GM20000 (cell line): ENCODE results near the gene SPIN2B.
"Not testable (repeated sequence)": the region's sequence is repeated elsewhere in the genome, so short reads cannot be mapped to it uniquely, and the experiment has no call there.

Experiments used
- DNase-seq: peaks from one replicate; pipeline ENCODE4 v3.0.0; 2012; ENCODE audit warnings: low spot score
- TF ChIP-seq, protein P1 (sequence below): IDR thresholded peaks from 2 replicates; pipeline ENCODE4 v1.5.1; 2012; ENCODE audit warnings: mild to moderate bottlenecking, control low read depth; ENCODE audit errors: extremely low read depth, missing control alignments

Gene SPIN2B

DNA sequence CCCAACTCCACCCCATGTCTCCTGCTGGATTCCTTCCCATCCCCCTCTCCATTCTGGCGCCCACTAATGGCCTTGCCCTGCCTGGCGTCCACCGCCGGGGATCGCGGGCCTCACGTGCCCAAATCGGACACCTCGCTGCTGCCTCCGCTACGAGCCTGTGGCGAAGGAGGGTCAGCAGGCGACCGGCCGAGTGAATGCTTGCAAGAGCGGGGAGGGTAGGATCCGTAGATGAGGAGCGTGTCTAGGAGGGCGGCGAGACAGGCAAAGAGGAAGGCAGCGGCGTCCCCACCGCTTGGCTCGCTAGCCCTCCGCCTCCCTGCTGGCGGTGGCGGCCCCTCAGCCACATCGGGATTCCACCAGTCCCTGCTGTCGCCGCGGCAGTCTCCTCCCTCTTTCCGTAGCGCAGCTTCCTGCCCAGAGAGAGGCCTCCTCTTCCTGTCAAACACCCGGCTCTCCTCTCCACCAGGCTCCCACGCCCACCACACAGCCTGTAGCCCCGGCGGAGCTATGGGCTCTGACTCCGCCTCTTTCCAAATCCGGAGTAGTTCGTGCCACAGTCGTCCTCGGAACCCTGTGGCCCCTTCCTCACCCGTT is at the start of gene SPIN2B:
Gene SPIN2B, minus strand, starts transcription at position 387 of the 594 bp plus-strand sequence.
- DNase-seq: peak; percentile 83
- TF ChIP-seq, protein P1, sequence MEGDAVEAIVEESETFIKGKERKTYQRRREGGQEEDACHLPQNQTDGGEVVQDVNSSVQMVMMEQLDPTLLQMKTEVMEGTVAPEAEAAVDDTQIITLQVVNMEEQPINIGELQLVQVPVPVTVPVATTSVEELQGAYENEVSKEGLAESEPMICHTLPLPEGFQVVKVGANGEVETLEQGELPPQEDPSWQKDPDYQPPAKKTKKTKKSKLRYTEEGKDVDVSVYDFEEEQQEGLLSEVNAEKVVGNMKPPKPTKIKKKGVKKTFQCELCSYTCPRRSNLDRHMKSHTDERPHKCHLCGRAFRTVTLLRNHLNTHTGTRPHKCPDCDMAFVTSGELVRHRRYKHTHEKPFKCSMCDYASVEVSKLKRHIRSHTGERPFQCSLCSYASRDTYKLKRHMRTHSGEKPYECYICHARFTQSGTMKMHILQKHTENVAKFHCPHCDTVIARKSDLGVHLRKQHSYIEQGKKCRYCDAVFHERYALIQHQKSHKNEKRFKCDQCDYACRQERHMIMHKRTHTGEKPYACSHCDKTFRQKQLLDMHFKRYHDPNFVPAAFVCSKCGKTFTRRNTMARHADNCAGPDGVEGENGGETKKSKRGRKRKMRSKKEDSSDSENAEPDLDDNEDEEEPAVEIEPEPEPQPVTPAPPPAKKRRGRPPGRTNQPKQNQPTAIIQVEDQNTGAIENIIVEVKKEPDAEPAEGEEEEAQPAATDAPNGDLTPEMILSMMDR: no peak

DNA sequence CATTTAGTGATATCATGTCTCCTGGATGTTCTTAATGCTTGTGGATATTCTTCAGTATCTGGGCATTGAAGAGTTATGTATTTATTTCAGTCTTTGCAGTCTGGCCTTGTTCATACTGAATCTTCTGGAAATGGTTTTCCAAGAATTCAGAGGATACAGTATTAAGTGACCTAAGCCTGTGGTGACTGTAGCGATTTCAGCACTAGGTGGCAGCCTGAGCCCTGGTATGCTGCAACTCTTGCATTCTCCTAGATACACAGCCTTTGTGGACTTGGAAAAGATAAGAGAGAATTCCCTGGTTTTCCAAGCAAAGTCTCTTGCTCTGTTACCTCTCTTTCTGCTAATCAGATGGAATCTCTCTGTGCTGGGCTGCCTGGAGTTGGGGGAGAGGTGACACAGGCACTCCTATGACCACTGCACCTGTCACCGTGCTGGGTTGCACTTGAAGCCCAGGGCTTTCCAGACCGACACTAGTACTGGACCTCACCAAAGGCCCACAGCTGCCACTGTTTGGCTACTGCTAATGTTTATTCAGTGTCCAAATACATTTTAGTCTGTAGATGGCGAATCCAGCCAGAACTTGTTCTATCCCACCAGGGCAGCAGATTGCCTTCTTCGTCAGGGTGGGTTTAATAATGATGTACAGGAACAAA is 35.2 kb upstream of the SPIN2B start:
- DNase-seq: no peak
- TF ChIP-seq, protein P1: no peak

DNA sequence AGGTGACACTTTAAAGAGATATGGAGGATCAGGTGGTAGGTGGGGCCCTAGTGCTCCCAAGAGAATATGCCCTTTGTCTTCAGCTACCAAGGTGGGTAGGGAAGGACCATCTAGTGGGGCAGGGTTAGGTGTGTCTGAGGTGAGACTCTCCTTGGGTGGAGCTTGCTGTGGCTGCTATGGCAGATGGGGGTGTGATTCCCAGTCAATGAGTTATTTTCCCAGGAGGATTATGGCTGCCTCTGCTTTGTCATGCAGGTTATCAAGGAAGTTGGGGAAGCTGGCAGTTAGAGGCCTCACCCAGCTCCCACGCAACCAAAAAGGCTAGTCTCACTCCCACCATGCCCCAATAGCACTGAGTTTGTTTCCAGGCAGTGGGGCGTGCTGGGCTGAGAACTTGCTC is 33.8 kb upstream of the SPIN2B start:
- TF ChIP-seq, protein P1: no peak
- DNase-seq: no peak

DNA sequence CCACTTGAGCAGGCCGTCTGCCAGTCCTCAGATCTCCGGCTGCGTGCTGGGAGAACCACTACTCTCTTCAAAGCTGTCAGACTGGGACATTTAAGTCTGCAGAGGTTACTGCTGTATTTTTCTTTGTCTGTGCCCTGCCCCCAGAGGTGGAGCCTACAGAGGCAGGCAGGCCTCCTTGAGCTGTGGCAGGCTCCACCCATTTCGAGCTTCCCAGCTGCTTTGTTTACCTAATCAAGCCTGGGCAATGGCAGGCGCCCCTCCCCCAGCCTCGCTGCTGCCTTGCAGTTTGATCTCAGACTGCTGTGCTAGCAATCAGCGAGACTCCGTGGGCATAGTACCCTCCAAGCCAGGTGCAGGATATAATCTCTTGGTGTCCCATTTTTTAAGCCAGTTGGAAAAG is 30.9 kb upstream of the SPIN2B start:
- not testable (repeated sequence) for DNase-seq

DNA sequence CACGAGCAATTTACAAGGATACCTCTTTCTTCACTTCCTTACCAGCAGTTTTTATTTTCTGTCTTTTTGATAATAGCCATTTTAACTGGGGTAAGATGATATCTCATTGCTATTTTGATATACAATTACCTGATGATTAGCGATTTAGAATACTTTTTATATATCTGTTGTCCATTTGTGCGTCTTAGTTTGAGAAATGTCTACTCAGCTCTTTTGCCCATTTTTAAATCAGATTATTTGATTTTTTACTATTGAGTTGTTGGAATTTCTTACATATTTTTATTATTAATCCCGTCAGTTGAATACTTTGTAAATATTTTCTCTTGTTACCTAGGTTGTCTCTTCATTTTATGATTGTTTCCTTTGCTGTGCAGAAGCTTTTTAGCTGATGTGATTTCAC is 17.3 kb upstream of the SPIN2B start:
- DNase-seq: no peak
- TF ChIP-seq, protein P1: no peak

DNA sequence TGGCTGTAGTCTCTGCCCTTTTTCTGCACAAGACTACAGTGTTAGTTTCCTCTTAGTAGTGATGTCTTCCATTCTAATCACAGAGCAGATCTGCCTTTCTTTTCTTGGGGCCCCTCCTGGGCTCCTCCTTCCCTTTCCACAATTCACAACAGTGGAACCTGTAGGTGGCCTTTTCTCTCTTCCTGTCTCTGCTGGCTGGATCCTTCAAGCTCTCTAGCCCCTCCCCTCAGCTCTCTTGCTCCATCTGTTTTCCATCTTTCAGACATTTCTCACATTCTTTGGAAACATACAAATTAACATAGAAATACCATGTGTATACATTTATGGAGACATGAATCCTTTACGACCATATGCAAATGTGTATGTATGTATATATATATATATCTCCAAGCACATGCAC is 16.2 kb upstream of the SPIN2B start:
- DNase-seq: no peak
- TF ChIP-seq, protein P1: no peak

DNA sequence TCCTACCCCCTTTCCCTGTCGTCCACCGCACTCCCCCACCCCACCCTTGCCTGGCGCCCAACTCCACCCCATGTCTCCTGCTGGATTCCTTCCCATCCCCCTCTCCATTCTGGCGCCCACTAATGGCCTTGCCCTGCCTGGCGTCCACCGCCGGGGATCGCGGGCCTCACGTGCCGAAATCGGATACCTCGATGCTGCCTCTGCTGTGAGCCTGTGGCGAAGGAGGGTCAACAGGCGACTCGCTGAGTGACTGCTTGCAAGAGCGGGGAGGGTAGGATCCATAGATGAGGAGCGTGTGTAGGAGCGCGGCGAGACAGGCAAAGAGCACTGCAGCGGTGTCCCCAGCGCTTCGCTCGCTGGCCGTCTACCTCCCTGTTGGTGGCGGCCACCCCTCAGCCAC is 15.7 kb upstream of the SPIN2B start, which contains the start of gene SPIN2A:
Gene SPIN2A, minus strand, starts transcription at position 325 of the 400 bp plus-strand sequence. CDS start 800 bp downstream, outside the sequence.
- not testable (repeated sequence) for DNase-seq

DNA sequence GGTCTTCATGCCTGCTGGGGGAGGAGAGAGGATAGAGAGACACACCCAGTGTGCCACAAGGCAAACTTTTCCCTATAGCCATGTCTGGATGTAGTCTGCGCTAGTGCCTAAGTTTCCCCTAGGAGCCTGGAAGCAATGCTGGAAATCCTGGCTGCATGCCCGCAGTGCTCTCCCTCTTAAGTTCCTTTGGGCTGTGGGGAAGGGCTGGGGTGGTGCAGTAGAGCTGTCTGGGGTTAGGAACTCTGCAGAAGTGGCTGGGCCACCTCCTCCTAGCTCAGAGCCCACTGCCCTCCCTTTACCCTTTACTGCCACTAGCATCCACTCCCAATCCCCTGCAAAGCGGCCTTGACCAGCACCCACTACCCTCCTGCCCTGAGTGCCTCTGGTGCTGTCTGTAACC is 15.2 kb upstream of the SPIN2B start:
- not testable (repeated sequence) for DNase-seq

DNA sequence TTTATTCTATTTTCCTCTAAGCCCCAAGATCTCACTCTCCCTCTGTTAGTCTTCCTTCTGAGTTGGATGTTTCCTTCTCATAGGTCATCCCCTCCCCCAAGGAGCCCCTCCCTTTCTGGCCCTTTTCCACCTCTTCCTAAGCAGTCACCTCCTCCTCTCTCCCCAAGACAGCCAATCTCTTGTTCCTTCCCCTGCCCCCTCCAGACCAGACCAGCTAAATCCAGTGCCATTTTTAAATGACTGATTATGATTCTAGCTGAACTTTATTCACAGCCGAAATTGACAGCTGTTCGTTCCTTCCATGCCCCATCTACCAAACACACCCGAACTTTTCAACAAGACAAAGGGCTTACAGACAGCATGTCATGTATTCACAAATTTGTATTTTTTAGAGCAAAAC is 13.9 kb upstream of the SPIN2B start:
- TF ChIP-seq, protein P1: no peak
- DNase-seq: no peak
